ENCODE measurements around the gene ANKRD40.
A peak's percentile ranks its signal among the peaks of the same experiment; 100 is the strongest.
"Not testable (repeated sequence)": the region's sequence is repeated elsewhere in the genome, so short reads cannot be mapped to it uniquely, and the experiment has no call there.

Gene ANKRD40

DNA sequence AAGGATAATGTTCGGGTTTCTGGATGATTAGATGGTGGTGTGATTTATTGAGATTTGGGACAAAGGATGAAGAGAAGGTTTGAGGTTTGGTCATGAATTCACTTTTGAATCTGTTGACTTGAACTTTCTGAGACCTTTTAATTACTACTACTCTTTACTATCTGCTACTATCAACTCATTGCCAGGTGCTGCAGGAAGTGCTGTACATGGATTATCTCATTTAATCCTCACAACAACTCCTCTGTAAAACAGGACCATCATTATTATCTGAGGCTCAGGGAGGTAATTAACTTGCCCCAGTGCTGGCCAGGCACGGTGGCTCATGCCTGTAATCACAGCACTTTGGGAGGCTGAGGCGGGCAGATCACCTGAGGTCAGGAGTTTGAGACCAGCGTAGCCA lies 2.9 kb upstream of the ANKRD40 start:
- no peak for DNase-seq

GRCh38 chr17:50710025-50710424 lies 2.3 kb upstream of the ANKRD40 start:
- DNase-seq: no peak

GRCh38 chr17:50709053-50709452 lies 1.3 kb upstream of the ANKRD40 start:
- DNase-seq: not testable (repeated sequence)

DNA sequence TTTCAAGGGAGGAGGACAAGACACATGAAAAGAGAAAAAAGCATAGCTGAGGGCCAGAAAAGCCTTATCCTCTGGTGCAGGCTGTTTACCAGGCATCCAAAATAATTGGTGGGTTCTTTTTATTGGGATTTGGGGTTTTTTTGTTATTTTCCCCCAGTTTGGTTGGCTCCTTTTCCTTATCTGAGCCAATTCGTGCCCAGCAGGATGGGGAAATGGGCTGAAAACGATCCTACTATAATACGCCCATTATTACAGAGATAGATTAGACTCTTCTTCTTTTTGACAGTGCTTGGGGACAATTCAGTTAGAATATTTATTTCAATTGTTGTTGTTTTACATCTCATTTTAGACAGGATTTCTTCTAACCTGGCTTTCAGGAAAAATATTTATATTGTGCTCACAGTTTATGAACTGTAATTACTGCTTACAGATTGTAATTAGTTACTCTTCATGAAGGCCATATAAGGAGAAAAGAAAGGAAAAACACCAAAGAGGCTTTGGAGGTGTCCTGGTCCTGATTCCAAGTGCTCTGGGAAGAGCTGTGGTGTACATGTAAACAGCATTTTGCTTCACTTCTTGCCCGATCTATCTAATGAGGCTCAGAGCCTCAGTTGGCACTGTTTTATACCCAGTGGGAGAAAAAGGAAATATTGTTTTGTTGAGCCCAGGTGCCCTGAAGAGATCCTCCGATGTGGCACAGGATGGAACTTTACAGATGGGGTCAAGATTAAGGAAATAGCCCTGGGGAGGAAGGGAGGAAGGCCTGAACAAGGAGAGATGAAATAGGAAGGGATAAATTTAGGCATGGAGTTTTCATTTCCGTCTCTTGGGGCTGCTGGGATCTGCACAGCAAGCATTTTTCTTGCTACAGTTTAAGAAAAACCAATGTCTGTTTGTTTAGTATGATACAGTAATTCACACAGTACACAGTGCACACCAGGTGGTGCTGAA lies 611 bp upstream of the ANKRD40 start:
- no peak for DNase-seq

- DNase-seq: no peak
Observed at GRCh38 chr17:50703162-50703561, 4.6 kb downstream of the ANKRD40 start.

GRCh38 chr17:50699410-50699809 lies 8.3 kb downstream of the ANKRD40 start:
- DNase-seq: no peak

DNA sequence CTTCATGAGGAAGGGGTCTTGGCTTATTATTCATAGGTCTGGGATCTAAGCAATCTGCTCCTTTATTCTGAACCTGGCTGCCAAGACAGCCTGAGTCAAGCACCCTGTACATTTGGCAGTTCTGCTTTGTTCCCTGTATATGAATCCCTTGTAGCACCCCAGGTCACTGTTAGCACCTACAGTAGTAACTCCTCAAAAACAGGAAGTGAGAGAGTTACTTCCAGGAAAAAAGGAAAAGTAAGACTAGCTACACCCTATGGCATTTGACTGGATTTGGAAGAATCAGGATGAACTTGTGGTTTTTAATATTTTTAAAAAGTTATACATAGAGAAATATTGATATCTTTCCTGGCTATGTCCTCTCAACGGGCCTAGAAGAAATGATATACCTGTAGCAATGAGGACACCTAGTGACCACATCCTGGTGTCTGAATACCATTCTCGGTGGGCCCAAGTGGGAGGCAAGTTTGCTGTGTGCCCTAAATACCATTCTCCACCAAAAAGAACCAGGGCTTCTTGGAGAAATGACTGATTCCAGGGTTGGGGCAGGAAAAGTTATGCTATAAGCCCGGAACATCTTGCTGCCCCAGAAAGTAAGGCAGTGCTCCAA lies 9.9 kb downstream of the ANKRD40 start:
- no peak for DNase-seq

- no peak for DNase-seq
Observed at GRCh38 chr17:50697062-50697461, 10.7 kb downstream of the ANKRD40 start.

DNA sequence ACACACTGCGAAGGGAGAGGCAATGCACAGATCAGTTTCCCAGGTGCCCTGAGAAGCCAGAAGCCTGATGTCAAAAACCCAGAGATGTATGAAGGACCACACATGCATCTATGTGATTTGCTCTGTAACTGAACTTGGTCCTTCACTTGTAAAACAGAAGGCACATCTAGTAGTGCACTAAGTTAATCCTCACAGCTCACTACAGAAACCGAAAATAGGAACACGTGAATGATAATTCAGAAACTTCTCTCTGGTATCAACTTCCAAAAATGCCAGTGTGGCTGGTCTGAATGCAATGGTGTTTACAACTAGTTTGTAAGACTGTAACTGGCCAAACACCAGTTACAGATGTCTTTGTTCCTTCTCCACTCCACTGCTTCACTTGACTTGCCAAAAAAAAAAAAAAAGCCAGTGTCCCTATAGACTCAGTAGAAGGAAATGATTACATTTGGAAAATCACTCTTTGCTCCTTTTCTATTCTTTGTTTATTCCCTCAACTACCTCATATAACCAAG lies 11.3 kb downstream of the ANKRD40 start:
- DNase-seq: no peak

GRCh38 chr17:50693036-50693682 lies 14.6 kb downstream of the ANKRD40 start:
- no peak for DNase-seq

GRCh38 chr17:50692448-50693035 lies 15.2 kb downstream of the ANKRD40 start:
- no peak for DNase-seq

GRCh38 chr17:50691550-50692447 lies 15.9 kb downstream of the ANKRD40 start:
- DNase-seq: no peak

- DNase-seq: no peak
Observed at GRCh38 chr17:50690887-50691549, 16.7 kb downstream of the ANKRD40 start.

- peak; percentile 79 for DNase-seq
Observed at GRCh38 chr17:50689956-50690886, 17.5 kb downstream of the ANKRD40 start.

DNA sequence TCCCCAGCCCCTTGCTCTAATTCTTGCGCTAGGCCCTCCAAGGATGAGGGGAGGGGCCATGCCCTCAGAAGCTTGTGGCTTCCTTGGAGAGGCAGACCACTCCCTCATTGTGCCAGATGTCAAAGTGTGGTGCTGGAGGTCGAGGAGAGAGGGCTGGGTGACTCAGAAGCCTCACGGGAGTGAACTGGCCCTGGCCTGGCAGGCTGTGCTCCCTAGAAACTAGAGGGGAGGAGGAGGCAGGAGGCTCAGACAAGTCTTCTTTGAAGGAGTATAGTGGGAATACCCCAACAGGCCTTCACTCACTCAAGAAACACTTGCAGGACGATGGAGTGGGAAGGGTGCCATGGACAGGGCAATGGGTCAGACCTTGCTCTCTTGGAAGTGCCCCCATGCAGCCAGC lies 18.5 kb downstream of the ANKRD40 start:
- peak; percentile 95 for DNase-seq

GRCh38 chr17:50688245-50688644 lies 19.5 kb downstream of the ANKRD40 start:
- no peak for DNase-seq

DNA sequence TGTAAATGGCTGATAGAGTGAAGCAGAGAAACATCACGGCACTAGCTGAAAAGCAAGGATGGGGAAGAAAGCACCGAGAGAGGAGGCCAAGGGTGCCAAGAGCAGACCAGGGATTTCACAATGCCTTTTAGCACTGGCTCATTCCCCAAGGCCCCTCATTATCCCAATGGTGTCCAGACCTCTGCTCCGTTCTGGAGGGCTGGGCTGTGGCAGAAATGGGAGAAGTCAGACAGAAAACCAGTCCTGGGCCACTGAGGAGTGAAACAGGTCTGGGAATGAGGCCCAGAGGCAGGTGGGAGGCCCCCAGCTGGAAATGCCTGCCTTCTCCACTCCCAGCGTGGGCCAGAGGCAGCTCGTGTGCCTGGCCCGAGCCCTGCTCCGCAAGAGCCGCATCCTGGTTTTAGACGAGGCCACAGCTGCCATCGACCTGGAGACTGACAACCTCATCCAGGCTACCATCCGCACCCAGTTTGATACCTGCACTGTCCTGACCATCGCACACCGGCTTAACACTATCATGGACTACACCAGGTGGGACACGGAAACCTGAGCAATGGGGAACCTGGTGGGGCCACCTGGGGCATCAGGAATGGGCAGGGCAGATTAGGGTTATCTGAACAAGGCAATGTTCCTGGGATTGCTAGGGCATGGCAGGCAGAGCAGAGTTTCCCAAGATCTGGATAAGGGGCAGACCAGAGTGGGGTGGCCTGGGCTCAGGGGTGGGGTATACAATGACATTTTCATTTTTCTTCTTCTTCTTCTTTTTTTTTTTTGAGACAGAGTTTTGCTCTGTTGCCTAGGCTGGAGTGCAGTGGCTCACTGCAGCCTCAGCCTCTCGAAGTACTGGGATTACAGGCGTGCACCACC lies 20.3 kb downstream of the ANKRD40 start:
- DNase-seq: peak; percentile 99

- DNase-seq: peak; percentile 98
Observed at GRCh38 chr17:50686494-50687199, 21.1 kb downstream of the ANKRD40 start.

Measured in islet precursor cell (in vitro differentiated cells).